ENCODE measurements around the gene NIPBL. TPM values are rescaled to one million over a fixed set of nuclear protein-coding genes. Genes with fewer than 3 reads are reported as not detected.

Gene NIPBL
- total RNA-seq, 1 experiment from 2014 or later: 45.1 TPM

DNA sequence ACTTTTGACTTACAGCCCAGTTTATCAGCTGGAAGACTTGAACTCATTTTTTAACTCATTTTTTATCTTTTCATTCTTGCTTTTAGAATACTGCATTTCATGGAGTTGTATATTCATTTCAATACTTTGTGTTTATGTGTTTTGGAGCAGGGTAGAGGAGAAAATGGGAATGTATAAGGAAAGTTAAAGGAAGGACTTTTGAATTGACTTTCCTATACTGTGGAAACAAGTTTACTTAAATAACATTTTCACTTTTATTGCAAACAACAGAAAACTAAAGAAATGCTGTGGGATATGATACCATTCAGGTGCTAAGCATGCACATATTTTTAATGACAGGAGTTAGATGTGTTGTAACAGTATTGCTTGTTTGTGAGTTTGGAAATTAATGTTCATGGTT, 11.7 kb downstream of the NIPBL start:
- ChIA-PET RAD21 (ENCODE audit: low non-redundant PET in 1 of 2, low total read pairs in 2 of 2, uncharacterized antibody in 2 of 2, unreplicated experiment in 2 of 2) (no interaction called here), POLR2A (no interaction called here), CTCF (no interaction called here)
- Histone ChIP-seq H3K4me3 (replicated peaks in 1 of 2; ENCODE audit: low read depth in 1 of 2, low read length in 2 of 2) (no peak overlapping the region), H3K27me3 (ENCODE audit: insufficient read depth, low read length) (no peaks in the 10 kb centered on the region), H3K27ac (ENCODE audit: low read depth, low read length) (no peak overlapping the region), H4K20me1 (ENCODE audit: insufficient read depth) (peaks cover 35% of the 10 kb centered on the region; the same call in 1 of the 2 replicates), H3K9me2 (ENCODE audit: insufficient read depth) (no peaks in the 10 kb centered on the region), H2AFZ (ENCODE audit: low read depth, low read length, poor library complexity, severe bottlenecking) (no peak overlapping the region), H3K79me2 (ENCODE audit: insufficient read depth, low read length) (peaks cover 92% of the 10 kb centered on the region), H3K4me2 (ENCODE audit: low read length) (no peak overlapping the region), H3K9ac (ENCODE audit: low read length) (no peak overlapping the region), H3K9me3 (ENCODE audit: control insufficient read depth in 1 of 2, insufficient read depth in 1 of 2, low read depth in 1 of 2, low read length in 2 of 2) (no peaks in the 10 kb centered on the region), H3K4me1 (ENCODE audit: control insufficient read depth in 1 of 2, insufficient read depth in 2 of 2, low read length in 2 of 2) (no peaks in the 10 kb centered on the region), H3K36me3 (ENCODE audit: control insufficient read depth in 1 of 2, insufficient read depth in 2 of 2, low read length in 2 of 2) (no peaks in the 10 kb centered on the region)
- no TSS peak for BruUV-seq (replicated peaks)
- ATAC-seq (no peak), DNase-seq (ENCODE audit: low read depth, low spot score) (no peak)
- TF ChIP-seq EZH2phosphoT487 (IDR thresholded peaks at IDR 0.05; ENCODE audit: borderline replicate concordance) (no peak), CBX3 (IDR thresholded peaks at IDR 0.05; ENCODE audit: low read depth) (no peak), SRF (IDR thresholded peaks at IDR 0.05; ENCODE audit: low read depth) (no peak), CEBPB (IDR thresholded peaks at IDR 0.05; ENCODE audit: low read depth) (no peak), JUND (IDR thresholded peaks at IDR 0.05) (no peak)
- intact Hi-C loops (cut with micrococcal nuclease): no loop called here

DNA sequence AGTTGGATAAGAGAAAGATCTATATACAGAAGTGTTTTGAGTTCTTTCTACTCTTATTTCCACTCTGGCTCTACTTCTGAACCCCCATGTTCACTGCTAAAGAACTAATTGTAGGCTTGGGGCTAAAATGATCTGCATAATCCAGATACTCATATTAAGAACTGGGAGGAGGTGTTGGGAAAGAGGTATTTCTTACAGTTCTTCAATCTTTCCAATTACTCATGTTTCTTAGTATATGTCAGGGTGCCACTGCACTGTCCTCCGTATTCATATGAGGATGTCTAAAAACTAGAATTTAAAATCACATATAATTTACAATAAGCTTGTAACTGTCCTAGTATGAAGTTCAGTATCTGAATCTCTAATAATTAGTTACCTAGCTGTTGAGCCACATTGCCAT, 12.7 kb downstream of the NIPBL start:
- intact Hi-C loops (cut with micrococcal nuclease): no loop called here
- no peaks in the 10 kb centered on the region for H3K9me2 ChIP-seq (ENCODE audit: insufficient read depth)
- H3K9me3 ChIP-seq (ENCODE audit: control insufficient read depth in 1 of 2, insufficient read depth in 1 of 2, low read depth in 1 of 2, low read length in 2 of 2): no peaks in the 10 kb centered on the region
- H4K20me1 ChIP-seq (ENCODE audit: insufficient read depth): peaks cover 39% of the 10 kb centered on the region; the same call in 1 of the 2 replicates
- ChIA-PET RAD21 (ENCODE audit: low non-redundant PET in 1 of 2, low total read pairs in 2 of 2, uncharacterized antibody in 2 of 2, unreplicated experiment in 2 of 2) (no interaction called here), CTCF (no interaction called here), POLR2A (no interaction called here)
- H3K4me3 ChIP-seq (replicated peaks in 1 of 2; ENCODE audit: low read depth in 1 of 2, low read length in 2 of 2): no peak overlapping the region
- no peak for ATAC-seq
- H3K27me3 ChIP-seq (ENCODE audit: insufficient read depth, low read length): no peaks in the 10 kb centered on the region
- H3K9ac ChIP-seq (ENCODE audit: low read length): no peak overlapping the region
- no peak for DNase-seq (ENCODE audit: low read depth, low spot score)
- peaks cover 92% of the 10 kb centered on the region for H3K79me2 ChIP-seq (ENCODE audit: insufficient read depth, low read length)
- H3K36me3 ChIP-seq (ENCODE audit: control insufficient read depth in 1 of 2, insufficient read depth in 2 of 2, low read length in 2 of 2): no peaks in the 10 kb centered on the region
- H3K27ac ChIP-seq (ENCODE audit: low read depth, low read length): no peak overlapping the region
- no peak overlapping the region for H3K4me2 ChIP-seq (ENCODE audit: low read length)
- no peak overlapping the region for H2AFZ ChIP-seq (ENCODE audit: low read depth, low read length, poor library complexity, severe bottlenecking)
- BruUV-seq (replicated peaks): no TSS peak
- no peaks in the 10 kb centered on the region for H3K4me1 ChIP-seq (ENCODE audit: control insufficient read depth in 1 of 2, insufficient read depth in 2 of 2, low read length in 2 of 2)
- TF ChIP-seq EZH2 (IDR thresholded peaks at IDR 0.05) (no peak), SRF (IDR thresholded peaks at IDR 0.05; ENCODE audit: low read depth) (no peak), EGR1 (IDR thresholded peaks at IDR 0.05; ENCODE audit: low read depth) (no peak), SIN3A (IDR thresholded peaks at IDR 0.05; ENCODE audit: low read depth) (no peak), ZNF274 (IDR thresholded peaks at IDR 0.05; ENCODE audit: low read depth, low read length) (no peak), JUND (IDR thresholded peaks at IDR 0.05) (no peak), TCF7L2 (IDR thresholded peaks at IDR 0.05; ENCODE audit: borderline replicate concordance, extremely low read depth, insufficient read depth, insufficient read length) (no peak), SP1 (IDR thresholded peaks at IDR 0.05; ENCODE audit: low read depth) (no peak), CBX3 (IDR thresholded peaks at IDR 0.05; ENCODE audit: low read depth) (no peak), ZFX (IDR thresholded peaks at IDR 0.05) (no peak), FOSL1 (IDR thresholded peaks at IDR 0.05; ENCODE audit: low read depth) (no peak)
- TF ChIP-seq, protein P1, sequence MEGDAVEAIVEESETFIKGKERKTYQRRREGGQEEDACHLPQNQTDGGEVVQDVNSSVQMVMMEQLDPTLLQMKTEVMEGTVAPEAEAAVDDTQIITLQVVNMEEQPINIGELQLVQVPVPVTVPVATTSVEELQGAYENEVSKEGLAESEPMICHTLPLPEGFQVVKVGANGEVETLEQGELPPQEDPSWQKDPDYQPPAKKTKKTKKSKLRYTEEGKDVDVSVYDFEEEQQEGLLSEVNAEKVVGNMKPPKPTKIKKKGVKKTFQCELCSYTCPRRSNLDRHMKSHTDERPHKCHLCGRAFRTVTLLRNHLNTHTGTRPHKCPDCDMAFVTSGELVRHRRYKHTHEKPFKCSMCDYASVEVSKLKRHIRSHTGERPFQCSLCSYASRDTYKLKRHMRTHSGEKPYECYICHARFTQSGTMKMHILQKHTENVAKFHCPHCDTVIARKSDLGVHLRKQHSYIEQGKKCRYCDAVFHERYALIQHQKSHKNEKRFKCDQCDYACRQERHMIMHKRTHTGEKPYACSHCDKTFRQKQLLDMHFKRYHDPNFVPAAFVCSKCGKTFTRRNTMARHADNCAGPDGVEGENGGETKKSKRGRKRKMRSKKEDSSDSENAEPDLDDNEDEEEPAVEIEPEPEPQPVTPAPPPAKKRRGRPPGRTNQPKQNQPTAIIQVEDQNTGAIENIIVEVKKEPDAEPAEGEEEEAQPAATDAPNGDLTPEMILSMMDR (IDR thresholded peaks at IDR 0.05 in 2 of 3, conservative IDR thresholded peaks at IDR 0.05 in 1 of 3; ENCODE audit: borderline replicate concordance in 1 of 3, insufficient read depth in 1 of 3, low read depth in 2 of 3, low read length in 2 of 3): no peak
- TF ChIP-seq, protein P2, sequence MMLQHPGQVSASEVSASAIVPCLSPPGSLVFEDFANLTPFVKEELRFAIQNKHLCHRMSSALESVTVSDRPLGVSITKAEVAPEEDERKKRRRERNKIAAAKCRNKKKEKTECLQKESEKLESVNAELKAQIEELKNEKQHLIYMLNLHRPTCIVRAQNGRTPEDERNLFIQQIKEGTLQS (IDR thresholded peaks at IDR 0.05): no peak
- TF ChIP-seq, protein P3, sequence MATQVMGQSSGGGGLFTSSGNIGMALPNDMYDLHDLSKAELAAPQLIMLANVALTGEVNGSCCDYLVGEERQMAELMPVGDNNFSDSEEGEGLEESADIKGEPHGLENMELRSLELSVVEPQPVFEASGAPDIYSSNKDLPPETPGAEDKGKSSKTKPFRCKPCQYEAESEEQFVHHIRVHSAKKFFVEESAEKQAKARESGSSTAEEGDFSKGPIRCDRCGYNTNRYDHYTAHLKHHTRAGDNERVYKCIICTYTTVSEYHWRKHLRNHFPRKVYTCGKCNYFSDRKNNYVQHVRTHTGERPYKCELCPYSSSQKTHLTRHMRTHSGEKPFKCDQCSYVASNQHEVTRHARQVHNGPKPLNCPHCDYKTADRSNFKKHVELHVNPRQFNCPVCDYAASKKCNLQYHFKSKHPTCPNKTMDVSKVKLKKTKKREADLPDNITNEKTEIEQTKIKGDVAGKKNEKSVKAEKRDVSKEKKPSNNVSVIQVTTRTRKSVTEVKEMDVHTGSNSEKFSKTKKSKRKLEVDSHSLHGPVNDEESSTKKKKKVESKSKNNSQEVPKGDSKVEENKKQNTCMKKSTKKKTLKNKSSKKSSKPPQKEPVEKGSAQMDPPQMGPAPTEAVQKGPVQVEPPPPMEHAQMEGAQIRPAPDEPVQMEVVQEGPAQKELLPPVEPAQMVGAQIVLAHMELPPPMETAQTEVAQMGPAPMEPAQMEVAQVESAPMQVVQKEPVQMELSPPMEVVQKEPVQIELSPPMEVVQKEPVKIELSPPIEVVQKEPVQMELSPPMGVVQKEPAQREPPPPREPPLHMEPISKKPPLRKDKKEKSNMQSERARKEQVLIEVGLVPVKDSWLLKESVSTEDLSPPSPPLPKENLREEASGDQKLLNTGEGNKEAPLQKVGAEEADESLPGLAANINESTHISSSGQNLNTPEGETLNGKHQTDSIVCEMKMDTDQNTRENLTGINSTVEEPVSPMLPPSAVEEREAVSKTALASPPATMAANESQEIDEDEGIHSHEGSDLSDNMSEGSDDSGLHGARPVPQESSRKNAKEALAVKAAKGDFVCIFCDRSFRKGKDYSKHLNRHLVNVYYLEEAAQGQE (IDR thresholded peaks at IDR 0.05; ENCODE audit: low read depth): no peak
- TF ChIP-seq, protein P4, sequence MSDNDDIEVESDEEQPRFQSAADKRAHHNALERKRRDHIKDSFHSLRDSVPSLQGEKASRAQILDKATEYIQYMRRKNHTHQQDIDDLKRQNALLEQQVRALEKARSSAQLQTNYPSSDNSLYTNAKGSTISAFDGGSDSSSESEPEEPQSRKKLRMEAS (IDR thresholded peaks at IDR 0.05): no peak
